Panc1 (cell line): ENCODE data around the gene WDR72. TPM values are rescaled to one million over a fixed set of nuclear protein-coding genes. Genes with fewer than 3 reads are reported as not detected.

Experiments
- ATAC-seq: fragments of 200-7000 bp; cut with Tn5 transposase; 2 replicates; pipeline ENCODE4 v1.9.1; 2020; ENCODE audit warnings: mild to moderate bottlenecking, moderate library complexity
- BruUV-seq: library from RNA; stranded (reverse); fragments of 400-500 nt; replicated peaks from 2 replicates; lab custom pipeline; 2021; lab: Mats Ljungman, UMichigan
- CTCF ChIA-PET: fragments of 300-600 bp; sonication (Branson Sonifier 250); formaldehyde crosslinking; loops from one replicate; lab custom pipeline; 2022; ENCODE audit warnings: antibody characterized with exemption; lab: Charles Lee
- POLR2A ChIA-PET: fragments of 300-600 bp; sonication (Branson Sonifier 250); formaldehyde crosslinking; loops from one replicate; lab custom pipeline; 2022; ENCODE audit warnings: antibody characterized with exemption; lab: Charles Lee
- DNase-seq: peaks from one replicate; pipeline ENCODE4 v3.0.0-alpha.2; 2010; ENCODE audit warnings: low read depth, low spot score
- H3K27ac ChIP-seq: 2 replicates; pipeline ENCODE4 v1.5.1; 2011; ENCODE audit warnings: mild to moderate bottlenecking, low read length, inconsistent platforms
- H3K27me3 ChIP-seq: fragments of 200-500 bp; sonication (Bioruptor generic); 2 replicates; pipeline ENCODE4 v1.6.0; 2014; ENCODE audit warnings: low read length, inconsistent platforms; ENCODE audit not compliant: control insufficient read depth, insufficient read depth
- H3K36me3 ChIP-seq: fragments of 200-500 bp; sonication (Bioruptor generic); 2 replicates; pipeline ENCODE4 v1.5.1; 2014; ENCODE audit warnings: inconsistent platforms, mild to moderate bottlenecking, low read length, moderate library complexity; ENCODE audit not compliant: control insufficient read depth, insufficient read depth
- H3K4me1 ChIP-seq: 2 replicates; pipeline ENCODE4 v1.5.1; 2011; ENCODE audit warnings: inconsistent platforms, mild to moderate bottlenecking, low read length, moderate library complexity; ENCODE audit not compliant: control insufficient read depth, insufficient read depth
- H3K4me3 ChIP-seq, 2 experiments: 2 replicates each; pipeline ENCODE4 v1.5.1; 2011 to 2012; ENCODE audit warnings: low read depth in 2 of 2, low read length in 2 of 2, mild to moderate bottlenecking in 2 of 2, inconsistent platforms in 1 of 2, moderate library complexity in 1 of 2
- H3K9me3 ChIP-seq: fragments of 200-500 bp; sonication (Bioruptor generic); 2 replicates; pipeline ENCODE4 v1.5.1; 2014; ENCODE audit warnings: low read depth, mild to moderate bottlenecking, inconsistent platforms, low read length, moderate library complexity; ENCODE audit not compliant: control insufficient read depth, insufficient read depth
- CTCF ChIP-seq: fragments of 450-650 bp; IDR thresholded peaks from 2 replicates; pipeline ENCODE4 v1.5.1; 2017; ENCODE audit warnings: mild to moderate bottlenecking
- POLR2AphosphoS5 ChIP-seq: IDR thresholded peaks from 2 replicates; pipeline ENCODE4 v1.6.1; 2012; ENCODE audit warnings: mild to moderate bottlenecking, low read depth, low read length, moderate library complexity
- REST ChIP-seq, 2 experiments: IDR thresholded peaks; 2 replicates each; pipeline ENCODE4 v1.6.1; 2011 to 2012; ENCODE audit warnings: low read depth in 2 of 2, control low read depth in 1 of 2, low read length in 1 of 2, mild to moderate bottlenecking in 1 of 2, moderate library complexity in 1 of 2; ENCODE audit not compliant: insufficient read depth in 1 of 2
- SIN3A ChIP-seq: IDR thresholded peaks from 2 replicates; pipeline ENCODE4 v1.6.1; 2012; ENCODE audit warnings: low read depth, mild to moderate bottlenecking, low read length, moderate library complexity, borderline replicate concordance; ENCODE audit not compliant: insufficient read depth
- TCF7L2 ChIP-seq: IDR thresholded peaks from 2 replicates; pipeline ENCODE4 v1.6.1; 2011; ENCODE audit warnings: mild to moderate bottlenecking, low read depth, low read length, inconsistent platforms
- in situ Hi-C: cut with HindIII; loops from 2 replicates; pipeline ENCODE4 v1.10.0; 2016; ENCODE audit warnings: low sequenced_read_pairs, low pct_unique_long_range_greater_than_20kb
- intact Hi-C: fragments of 100-400 bp; cut with micrococcal nuclease; formaldehyde crosslinking; loops from one replicate; pipeline ENCODE4 v1.10.0; 2022; ENCODE audit not compliant: unreplicated experiment
- total RNA-seq: library from RNA; stranded (reverse); gene quantifications from one replicate; pipeline ENCODE4 v1.2.1, GENCODE V29; 2021; ENCODE audit not compliant: unreplicated experiment

Gene WDR72
- total RNA-seq, 1 experiment from 2014 or later, result 0.03 TPM

GRCh38 chr15:53588773-53589172, 170.7 kb downstream of the WDR72 start:
- no peak for TF ChIP-seq REST (IDR thresholded peaks at IDR 0.05; ENCODE audit: insufficient read depth in 1 of 2, low read depth in 2 of 2, low read length in 1 of 2)
- no peak for TF ChIP-seq TCF7L2
- no peak for TF ChIP-seq SIN3A
- no peak for TF ChIP-seq POLR2AphosphoS5
- no peak for TF ChIP-seq CTCF
- Histone ChIP-seq H3K27me3 (no peaks in the 10 kb centered on the region), H3K4me1 (no peaks in the 10 kb centered on the region), H3K27ac (no peak overlapping the region), H3K4me3 (no peak overlapping the region), H3K36me3 (no peaks in the 10 kb centered on the region), H3K9me3 (no peaks in the 10 kb centered on the region)
- ChIA-PET CTCF (no interaction called here), POLR2A (no interaction called here)
- intact Hi-C loops (no loop called here), in situ Hi-C loops (no loop called here)
- no TSS peak for BruUV-seq
- DNase-seq (no peak), ATAC-seq (no peak)

GRCh38 chr15:53586799-53587198, 172.7 kb downstream of the WDR72 start:
- no TSS peak for BruUV-seq
- no peak for ATAC-seq
- POLR2A ChIA-PET, result no interaction called here
- intact Hi-C loops (no loop called here), in situ Hi-C loops (no loop called here)
- H3K27ac ChIP-seq, result no peak overlapping the region
- no peak for DNase-seq
- CTCF ChIA-PET, result no interaction called here
- no peaks in the 10 kb centered on the region for H3K9me3 ChIP-seq
- H3K4me1 ChIP-seq, result no peaks in the 10 kb centered on the region
- H3K27me3 ChIP-seq, result no peaks in the 10 kb centered on the region
- H3K36me3 ChIP-seq, result no peaks in the 10 kb centered on the region
- H3K4me3 ChIP-seq, result no peak overlapping the region
- TF ChIP-seq POLR2AphosphoS5 (no peak), REST (IDR thresholded peaks at IDR 0.05; ENCODE audit: insufficient read depth in 1 of 2, low read depth in 2 of 2, low read length in 1 of 2) (no peak), CTCF (peak; percentile 34), SIN3A (no peak), TCF7L2 (no peak)
